Neural cell (in vitro differentiated cells): Measurements from ENCODE around the gene NTF4. TPM values are rescaled to one million over a fixed set of nuclear protein-coding genes. Genes with fewer than 3 reads are reported as not detected.
"Not testable (repeated sequence)": the region's sequence is repeated elsewhere in the genome, so short reads cannot be mapped to it uniquely, and the experiment has no call there.

Experiments
- H2AFZ ChIP-seq: fragments of 200-600, 300-800 bp; sonication (generic), shearing (Covaris generic); 2 replicates; pipeline ENCODE4 v1.6.0; 2014; ENCODE audit warnings: low read depth, mild to moderate bottlenecking, antibody characterized with exemption, low read length, moderate library complexity
- H3F3A ChIP-seq: fragments of 200-600 bp; shearing (Covaris generic); 2 replicates; pipeline ENCODE4 v1.6.1; 2016; ENCODE audit warnings: mild to moderate bottlenecking, moderate library complexity, mixed read lengths, antibody characterized with exemption, low read length; ENCODE audit not compliant: insufficient read depth, poor library complexity, severe bottlenecking
- H3K27ac ChIP-seq: fragments of 200-600, 300-800 bp; sonication (generic), shearing (Covaris generic); 2 replicates; pipeline ENCODE4 v1.5.1; 2014; ENCODE audit warnings: mild to moderate bottlenecking, low read length, moderate library complexity
- H3K27me3 ChIP-seq: fragments of 300-800, 200-600 bp; sonication (generic), shearing (Covaris generic); 2 replicates; pipeline ENCODE4 v1.6.0; 2014; ENCODE audit warnings: mild to moderate bottlenecking, low read depth, low read length, moderate library complexity; ENCODE audit not compliant: insufficient read depth
- H3K36me3 ChIP-seq: fragments of 300-800, 200-600 bp; sonication (generic), shearing (Covaris generic); 2 replicates; pipeline ENCODE4 v1.5.1; 2014; ENCODE audit warnings: mild to moderate bottlenecking, antibody characterized with exemption, low read length, moderate library complexity; ENCODE audit not compliant: insufficient read depth
- H3K4me2 ChIP-seq: fragments of 300-800, 200-600 bp; sonication (generic), shearing (Covaris generic); 2 replicates; pipeline ENCODE4 v1.6.0; 2014; ENCODE audit warnings: mild to moderate bottlenecking, low read length
- H3K4me3 ChIP-seq: fragments of 300-800, 200-600 bp; sonication (generic), shearing (Covaris generic); 2 replicates; pipeline ENCODE4 v1.5.1; 2014; ENCODE audit warnings: mild to moderate bottlenecking, low read length, moderate library complexity
- H3K79me2 ChIP-seq: fragments of 200-600 bp; shearing (Covaris generic); replicated peaks from 2 replicates; pipeline ENCODE4 v1.6.0; 2014; ENCODE audit warnings: mild to moderate bottlenecking, low read length, moderate library complexity; ENCODE audit not compliant: insufficient read depth
- H3K9ac ChIP-seq: fragments of 300-800, 200-600 bp; sonication (generic), shearing (Covaris generic); 2 replicates; pipeline ENCODE4 v1.6.1; 2016; ENCODE audit warnings: mild to moderate bottlenecking, low read length, mixed read lengths
- H3K9me2 ChIP-seq: fragments of 200-600 bp; shearing (Covaris generic); 2 replicates; pipeline ENCODE4 v1.6.1; 2016; ENCODE audit warnings: mild to moderate bottlenecking, low read length, mixed read lengths; ENCODE audit not compliant: insufficient read depth
- H3K9me3 ChIP-seq: fragments of 200-600, 300-800 bp; sonication (generic), shearing (Covaris generic); 2 replicates; pipeline ENCODE4 v1.6.1; 2016; ENCODE audit warnings: mild to moderate bottlenecking, mixed run types, low read length, moderate library complexity, mixed read lengths
- H4K20me1 ChIP-seq: fragments of 200-600 bp; shearing (Covaris generic); 2 replicates; pipeline ENCODE4 v1.6.1; 2016; ENCODE audit warnings: mild to moderate bottlenecking, mixed run types; ENCODE audit not compliant: insufficient read depth
- POLR2AphosphoS5 ChIP-seq: IDR thresholded peaks from 2 replicates; pipeline ENCODE4 v1.6.1; 2012
- polyA plus RNA-seq: library from polyadenylated mRNA; depleted of rRNA; stranded (reverse); fragments of >200 nt; gene quantifications from 2 replicates; pipeline ENCODE4 v1.2.3, GENCODE V29; 2014
- TF ChIP-seq, protein P1 (sequence below): fragments of 450-650 bp; IDR thresholded peaks from 2 replicates; pipeline ENCODE4 v1.5.1; 2014; ENCODE audit warnings: antibody characterized with exemption, mild to moderate bottlenecking, moderate library complexity; ENCODE audit not compliant: poor library complexity, severe bottlenecking

The NTF4 gene
- polyA plus RNA-seq, 1 donor from 2014 or later, result not detected

DNA sequence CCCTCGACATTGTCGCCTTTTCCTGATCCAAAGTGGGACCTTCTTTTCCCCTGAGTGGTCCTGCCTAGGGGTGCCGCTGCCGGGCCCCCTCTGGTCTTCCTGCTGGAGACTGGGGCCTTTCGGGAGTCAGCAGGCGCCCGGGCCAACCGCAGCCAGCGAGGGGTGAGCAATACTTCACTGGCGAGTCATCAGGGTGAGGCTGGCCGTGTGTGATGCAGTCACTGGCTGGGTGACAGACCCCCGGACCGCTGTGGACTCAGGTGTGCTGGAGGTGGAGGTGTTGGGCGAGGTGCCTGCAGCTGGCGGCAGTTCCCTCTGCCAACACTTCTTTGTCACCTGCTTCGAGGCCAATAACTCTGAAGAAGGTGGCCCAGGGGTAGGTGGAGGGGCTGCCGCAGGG, 22.4 kb downstream of the NTF4 start:
- TF ChIP-seq, protein P1, sequence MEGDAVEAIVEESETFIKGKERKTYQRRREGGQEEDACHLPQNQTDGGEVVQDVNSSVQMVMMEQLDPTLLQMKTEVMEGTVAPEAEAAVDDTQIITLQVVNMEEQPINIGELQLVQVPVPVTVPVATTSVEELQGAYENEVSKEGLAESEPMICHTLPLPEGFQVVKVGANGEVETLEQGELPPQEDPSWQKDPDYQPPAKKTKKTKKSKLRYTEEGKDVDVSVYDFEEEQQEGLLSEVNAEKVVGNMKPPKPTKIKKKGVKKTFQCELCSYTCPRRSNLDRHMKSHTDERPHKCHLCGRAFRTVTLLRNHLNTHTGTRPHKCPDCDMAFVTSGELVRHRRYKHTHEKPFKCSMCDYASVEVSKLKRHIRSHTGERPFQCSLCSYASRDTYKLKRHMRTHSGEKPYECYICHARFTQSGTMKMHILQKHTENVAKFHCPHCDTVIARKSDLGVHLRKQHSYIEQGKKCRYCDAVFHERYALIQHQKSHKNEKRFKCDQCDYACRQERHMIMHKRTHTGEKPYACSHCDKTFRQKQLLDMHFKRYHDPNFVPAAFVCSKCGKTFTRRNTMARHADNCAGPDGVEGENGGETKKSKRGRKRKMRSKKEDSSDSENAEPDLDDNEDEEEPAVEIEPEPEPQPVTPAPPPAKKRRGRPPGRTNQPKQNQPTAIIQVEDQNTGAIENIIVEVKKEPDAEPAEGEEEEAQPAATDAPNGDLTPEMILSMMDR, result no peak
- TF ChIP-seq POLR2AphosphoS5, result no peak

DNA sequence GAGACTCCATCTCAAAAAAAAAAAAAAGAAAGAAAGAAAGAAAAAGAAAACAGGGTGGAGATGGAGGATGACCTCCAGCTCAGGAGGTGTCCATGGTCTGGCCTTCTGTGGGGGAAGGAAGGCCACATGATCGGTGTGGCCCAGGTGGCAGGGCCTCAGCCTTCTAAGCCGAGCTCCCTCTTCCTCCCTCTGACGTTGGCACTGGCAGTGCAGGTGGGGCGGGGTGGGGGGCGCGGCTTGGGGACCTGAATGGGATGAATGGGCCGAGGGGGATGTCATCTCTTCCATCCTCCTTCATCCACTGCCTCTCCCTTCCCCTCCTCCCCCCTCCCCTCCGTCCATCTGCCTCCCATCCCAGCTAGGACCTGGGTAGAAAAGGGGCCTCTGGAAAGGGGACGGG, 24.9 kb downstream of the NTF4 start:
- not testable (repeated sequence) for H3K79me2 ChIP-seq, H3K9me3 ChIP-seq, H3K4me2 ChIP-seq, H3F3A ChIP-seq, H3K27me3 ChIP-seq, H2AFZ ChIP-seq, H4K20me1 ChIP-seq, H3K27ac ChIP-seq, H3K4me3 ChIP-seq, H3K36me3 ChIP-seq, H3K9ac ChIP-seq, H3K9me2 ChIP-seq

More for the DNA sequence above, 22.4 kb downstream of the NTF4 start:
- Histone ChIP-seq H3K9ac (no peak overlapping the region), H3K79me2 (no peaks in the 10 kb centered on the region), H4K20me1 (no peaks in the 10 kb centered on the region), H2AFZ (no peak overlapping the region), H3K9me2 (no peaks in the 10 kb centered on the region), H3K27me3 (no peaks in the 10 kb centered on the region), H3K4me2 (no peak overlapping the region), H3K9me3 (no peaks in the 10 kb centered on the region), H3K36me3 (no peaks in the 10 kb centered on the region), H3K27ac (no peak overlapping the region), H3K4me3 (no peak overlapping the region), H3F3A (no peaks in the 10 kb centered on the region)

DNA sequence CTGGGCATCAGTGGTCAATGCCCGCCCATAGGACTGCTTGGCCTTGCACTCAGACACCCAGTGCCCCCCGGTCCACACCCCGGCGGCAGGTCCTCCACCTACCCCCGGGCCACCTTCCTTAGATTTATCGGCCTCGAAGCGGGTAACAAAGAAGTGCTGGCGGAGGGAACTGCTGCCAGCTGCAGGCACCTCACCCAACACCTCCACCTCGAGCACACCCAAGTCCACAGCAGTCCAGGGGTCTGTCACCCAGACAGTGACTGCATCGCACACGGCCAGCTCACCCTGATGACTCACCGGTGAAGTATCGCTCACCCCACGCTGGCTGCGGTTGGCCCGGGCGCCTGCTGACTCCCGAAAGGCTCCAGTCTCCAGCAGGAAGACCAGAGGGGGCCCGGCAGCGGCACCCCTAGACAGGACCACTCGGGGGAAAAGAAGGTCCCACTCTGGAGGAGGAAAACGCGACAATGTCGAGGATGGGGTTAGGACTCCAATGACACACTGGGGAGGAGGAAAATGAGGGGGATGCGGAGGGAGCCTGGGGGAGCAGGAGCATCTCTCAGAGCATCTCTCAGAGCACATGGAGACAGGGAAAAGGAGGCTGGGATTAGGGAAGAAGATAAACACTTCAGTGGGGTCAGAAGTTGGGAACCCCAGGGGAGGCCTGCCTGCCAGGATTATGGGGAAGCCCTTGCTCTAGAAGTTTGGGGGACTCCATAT, 25.9 kb downstream of the NTF4 start:
- H3F3A ChIP-seq, H2AFZ ChIP-seq, H3K9ac ChIP-seq, H3K27me3 ChIP-seq, H4K20me1 ChIP-seq, H3K4me3 ChIP-seq, H3K9me3 ChIP-seq, H3K27ac ChIP-seq, H3K9me2 ChIP-seq, H3K79me2 ChIP-seq, H3K36me3 ChIP-seq, H3K4me2 ChIP-seq: not testable (repeated sequence)

DNA sequence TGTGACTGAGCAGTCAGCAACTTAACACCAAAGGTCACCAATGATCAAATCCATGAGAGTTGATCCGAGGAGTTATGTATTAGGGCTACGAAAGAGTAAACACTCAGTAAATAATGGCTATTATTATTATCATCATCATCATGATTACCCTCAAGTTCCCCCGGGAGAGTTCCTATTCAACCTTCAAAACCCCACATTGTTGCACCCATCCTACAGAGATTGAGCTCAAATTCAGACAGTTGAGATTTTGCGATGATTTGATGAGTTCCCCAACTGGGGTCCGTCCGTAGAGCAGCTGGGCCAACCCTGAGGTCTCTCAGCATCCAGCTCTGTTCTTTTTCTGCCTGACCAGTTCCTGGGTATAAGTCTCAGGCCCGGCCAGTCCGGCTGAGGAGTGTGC, 26.5 kb downstream of the NTF4 start:
- H3K4me2 ChIP-seq, H3K9ac ChIP-seq, H3K9me2 ChIP-seq: not testable (repeated sequence)

DNA sequence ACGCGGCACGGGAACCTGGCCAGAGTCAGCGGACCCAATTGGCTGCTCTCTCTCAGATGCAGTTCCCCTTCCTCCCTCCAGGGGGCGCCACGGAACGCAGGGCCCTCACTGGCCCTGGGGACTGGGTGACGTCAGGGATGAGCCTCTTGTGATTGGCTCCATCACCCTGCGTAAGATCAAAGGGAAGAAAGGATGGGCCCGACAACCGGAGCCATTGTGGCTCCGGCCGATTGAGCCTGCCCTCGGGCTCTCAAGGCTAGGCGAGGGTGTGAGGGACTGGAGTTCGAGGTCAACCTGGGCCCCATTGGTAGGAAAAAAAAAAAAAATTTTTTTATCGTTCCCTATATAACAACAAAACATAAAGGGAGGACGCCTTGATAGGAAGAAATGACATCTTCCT, 27.8 kb downstream of the NTF4 start, which contains the start of gene CGB1:
CGB1 (minus strand) TSS at position 81 of the 400 bp plus-strand sequence. CDS start 184 bp downstream, outside the sequence.
- not testable (repeated sequence) for H3K4me3 ChIP-seq, H3K27me3 ChIP-seq

More for the DNA sequence above, 26.5 kb downstream of the NTF4 start:
- H3K9me3 ChIP-seq, H3K4me3 ChIP-seq, H3K79me2 ChIP-seq, H2AFZ ChIP-seq, H4K20me1 ChIP-seq, H3F3A ChIP-seq, H3K27ac ChIP-seq, H3K27me3 ChIP-seq, H3K36me3 ChIP-seq: not testable (repeated sequence)

DNA sequence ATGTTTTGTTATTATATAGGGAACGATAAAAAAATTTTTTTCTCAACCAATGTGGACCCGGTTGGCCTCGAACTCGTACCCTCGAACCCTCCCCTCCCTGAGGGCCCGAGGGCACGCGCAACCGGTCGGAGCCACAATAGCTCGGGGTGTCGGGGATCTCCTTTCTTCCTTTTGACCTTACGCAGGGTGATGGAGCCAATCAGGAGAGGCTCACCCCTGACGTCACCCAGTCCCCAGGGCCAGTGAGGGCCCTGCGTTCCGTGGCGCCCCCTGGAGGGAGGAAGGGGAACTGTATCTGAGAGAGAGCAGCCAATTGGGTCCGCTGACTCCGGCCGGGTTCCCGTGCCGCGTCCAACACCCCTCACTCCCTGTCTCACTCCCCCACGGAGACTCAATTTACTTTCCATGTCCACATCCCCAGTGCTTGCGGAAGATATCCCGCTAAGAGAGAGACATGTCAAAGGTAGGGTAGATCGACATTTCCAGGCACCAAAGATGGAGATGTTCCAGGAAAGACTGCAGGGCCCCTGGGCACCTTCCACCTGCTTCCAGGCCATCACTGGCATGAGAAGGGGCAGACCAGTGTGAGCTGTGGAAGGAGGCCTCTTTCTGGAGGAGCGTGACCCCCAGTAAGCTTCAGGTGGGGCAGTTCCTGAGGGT, 32.8 kb downstream of the NTF4 start, which contains the start of gene CGB2:
CGB2 (plus strand) TSS at position 249 of the 660 bp plus-strand sequence; CDS start at position 455, 206 bp downstream.
- not testable (repeated sequence) for H2AFZ ChIP-seq, H3F3A ChIP-seq, H4K20me1 ChIP-seq, H3K36me3 ChIP-seq, H3K4me2 ChIP-seq, H3K79me2 ChIP-seq, H3K4me3 ChIP-seq, H3K9ac ChIP-seq, H3K27me3 ChIP-seq, H3K27ac ChIP-seq, H3K9me2 ChIP-seq, H3K9me3 ChIP-seq

More for the DNA sequence above, 27.8 kb downstream of the NTF4 start, which contains the start of gene CGB1:
- not testable (repeated sequence) for H3K36me3 ChIP-seq, H3K79me2 ChIP-seq, H4K20me1 ChIP-seq, H3K27ac ChIP-seq, H3F3A ChIP-seq, H3K9ac ChIP-seq, H2AFZ ChIP-seq, H3K4me2 ChIP-seq, H3K9me3 ChIP-seq, H3K9me2 ChIP-seq

DNA sequence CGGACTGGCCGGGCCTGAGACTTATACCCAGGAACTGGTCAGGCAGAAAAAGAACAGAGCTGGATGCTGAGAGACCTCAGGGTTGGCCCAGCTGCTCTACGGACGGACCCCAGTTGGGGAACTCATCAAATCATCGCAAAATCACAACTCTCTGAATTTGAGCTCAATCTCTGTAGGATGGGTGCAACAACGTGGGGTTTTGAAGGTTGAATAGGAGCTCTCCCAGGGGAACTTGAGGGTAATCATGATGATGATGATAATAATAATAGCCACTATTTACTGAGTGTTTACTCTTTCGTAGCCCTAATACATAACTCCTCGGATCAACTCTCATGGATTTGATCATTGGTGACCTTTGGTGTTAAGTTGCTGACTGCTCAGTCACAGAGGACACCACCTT, 34.3 kb downstream of the NTF4 start:
- not testable (repeated sequence) for H3F3A ChIP-seq, H3K27ac ChIP-seq, H3K4me2 ChIP-seq, H3K36me3 ChIP-seq, H3K4me3 ChIP-seq, H3K79me2 ChIP-seq, H2AFZ ChIP-seq, H4K20me1 ChIP-seq, H3K27me3 ChIP-seq, H3K9me3 ChIP-seq, H3K9me2 ChIP-seq, H3K9ac ChIP-seq
